B cell (primary cell): ENCODE data around the gene ADAMTS12. TPM values are rescaled to one million over a fixed set of nuclear protein-coding genes. Genes with fewer than 3 reads are reported as not detected.

Experiments used
- ATAC-seq: fragments of 200-7000 bp; cut with Tn5 transposase; one replicate; pipeline ENCODE4 v1.10.0; 2021; ENCODE audit warnings: low read depth, mild to moderate bottlenecking, moderate number of reproducible peaks, moderate library complexity
- CTCF ChIA-PET: fragments of 350-600 bp; sonication (Branson Sonifier 250); formaldehyde crosslinking; loops from one replicate; lab custom pipeline; 2021; ENCODE audit warnings: antibody characterized with exemption, inconsistent platforms; lab: Charles Lee
- POLR2A ChIA-PET: fragments of 350-600 bp; sonication (Branson Sonifier 250); formaldehyde crosslinking; loops from one replicate; lab custom pipeline; 2021; ENCODE audit warnings: antibody characterized with exemption; lab: Charles Lee
- DNase-seq: peaks from one replicate; pipeline ENCODE4 v3.0.0; 2013
- H2AFZ ChIP-seq: 2 replicates; pipeline ENCODE4 v1.6.1; 2012; ENCODE audit warnings: mild to moderate bottlenecking, low read depth, low read length; ENCODE audit not compliant: insufficient read depth, poor library complexity, severe bottlenecking
- H3K27ac ChIP-seq, 2 donors: 1 replicate in 1 of 2; 2 replicates in 1 of 2; pipeline ENCODE4 v1.5.1; 2012 to 2013; ENCODE audit warnings: low read length in 2 of 2, mild to moderate bottlenecking in 2 of 2, moderate library complexity in 1 of 2
- H3K27me3 ChIP-seq, 4 experiments: fragments of 200-600 bp in 1 of 4; sonication (generic) in 1 of 4; replicated peaks in 1 of 4; 1 replicate in 2 of 4; 2 replicates in 2 of 4; pipeline versions ENCODE4 v1.6.1 to v1.7.0; 2013 to 2016; ENCODE audit warnings: low read length in 3 of 4, mild to moderate bottlenecking in 2 of 4, mixed read lengths in 1 of 4, moderate library complexity in 1 of 4; ENCODE audit not compliant: insufficient read depth in 4 of 4, control insufficient read depth in 3 of 4; ENCODE audit errors: control extremely low read depth in 1 of 4
- H3K36me3 ChIP-seq, 2 experiments: replicated peaks in 1 of 2; 1 replicate in 1 of 2; 2 replicates in 1 of 2; pipeline versions ENCODE4 v1.6.1 to v1.7.1; 2013; ENCODE audit warnings: low read length in 1 of 2; ENCODE audit not compliant: insufficient read depth in 2 of 2, control insufficient read depth in 1 of 2; ENCODE audit errors: control extremely low read depth in 1 of 2, extremely low read depth in 1 of 2
- H3K4me1 ChIP-seq, 2 donors: fragments of 200-600 bp in 1 of 2; sonication (generic) in 1 of 2; 1 replicate in 1 of 2; 2 replicates in 1 of 2; pipeline versions ENCODE4 v1.5.1 to v1.6.1; 2013 to 2017; ENCODE audit warnings: low read length in 2 of 2; ENCODE audit not compliant: control insufficient read depth in 2 of 2, insufficient read depth in 2 of 2
- H3K4me2 ChIP-seq: replicated peaks from 2 replicates; pipeline ENCODE3; 2012; ENCODE audit warnings: mild to moderate bottlenecking, low read depth, low read length; ENCODE audit not compliant: poor library complexity, severe bottlenecking
- H3K4me3 ChIP-seq, 5 experiments: fragments of 200-600 bp in 1 of 5; sonication (generic) in 1 of 5; 1 replicate in 3 of 5; 2 replicates in 2 of 5; pipeline versions ENCODE4 v1.5.1 to v1.7.0; 2011 to 2016; ENCODE audit warnings: low read length in 4 of 5, mild to moderate bottlenecking in 4 of 5, low read depth in 2 of 5, control low read depth in 1 of 5, moderate library complexity in 1 of 5; ENCODE audit not compliant: insufficient read depth in 1 of 5; ENCODE audit errors: control extremely low read depth in 1 of 5, extremely low read depth in 1 of 5
- H3K79me2 ChIP-seq: fragments of 200-600 bp; sonication (generic); one replicate; pipeline ENCODE4 v1.6.0; 2016; ENCODE audit warnings: low read length; ENCODE audit not compliant: control insufficient read depth, insufficient read depth
- H3K9ac ChIP-seq: fragments of 200-600 bp; sonication (generic); 2 replicates; pipeline ENCODE4 v1.6.1; 2017; ENCODE audit warnings: mild to moderate bottlenecking, low read length, moderate library complexity
- H3K9me3 ChIP-seq, 3 donors: one replicate each; pipeline versions ENCODE4 v1.6.1 to v1.7.1; 2013; ENCODE audit warnings: low read length in 2 of 3; ENCODE audit not compliant: control insufficient read depth in 2 of 3, insufficient read depth in 1 of 3; ENCODE audit errors: control extremely low read depth in 1 of 3
- H4K20me1 ChIP-seq: 2 replicates; pipeline ENCODE4 v1.6.0; 2012; ENCODE audit warnings: mild to moderate bottlenecking, low read length; ENCODE audit not compliant: insufficient read depth, control insufficient read depth, poor library complexity, severe bottlenecking
- H3K27ac Mint-ChIP-seq: one replicate; pipeline ENCODE4 v1.8.0; 2021; ENCODE audit warnings: mixed read lengths
- H3K27me3 Mint-ChIP-seq: one replicate; pipeline ENCODE4 v1.8.0; 2021; ENCODE audit warnings: mixed read lengths
- H3K4me1 Mint-ChIP-seq: one replicate; pipeline ENCODE4 v1.8.0; 2021; ENCODE audit warnings: mixed read lengths
- H3K4me3 Mint-ChIP-seq: one replicate; pipeline ENCODE4 v1.8.0; 2021; ENCODE audit warnings: mixed read lengths
- H3K9me3 Mint-ChIP-seq: one replicate; pipeline ENCODE4 v1.8.0; 2022; ENCODE audit warnings: mixed read lengths; ENCODE audit not compliant: insufficient read depth
- CTCF ChIP-seq: fragments of 200-600 bp; IDR thresholded peaks from one replicate; pipeline ENCODE4 v1.8.0; 2022; ENCODE audit warnings: antibody characterized with exemption, mild to moderate bottlenecking
- EZH2 ChIP-seq: IDR thresholded peaks from 2 replicates; pipeline ENCODE4 v1.6.1; 2012; ENCODE audit warnings: borderline replicate concordance, low read depth, mild to moderate bottlenecking, moderate library complexity, low read length; ENCODE audit not compliant: insufficient read depth, poor library complexity, severe bottlenecking
- WGBS: methylation state at CpG from one replicate; pipeline ENCODE4 v1.1.5; 2013; ENCODE audit warnings: missing lambda C conversion rate; ENCODE audit not compliant: insufficient coverage; 5-methylcytosine and 5-hydroxymethylcytosine counted together
- intact Hi-C: fragments of 100-400 bp; cut with micrococcal nuclease; formaldehyde crosslinking; loops from one replicate; pipeline ENCODE4 v1.10.0; 2022
- polyA plus RNA-seq: library from polyadenylated mRNA; depleted of rRNA; stranded (reverse); fragments of >200 nt; gene quantifications from 2 replicates; pipeline ENCODE4 v1.2.3, GENCODE V29; 2012
- total RNA-seq, 2 donors: library from RNA; stranded (reverse); fragments of 120-200 nt in 1 of 2; gene quantifications; 1 replicate in 1 of 2; 2 replicates in 1 of 2; pipeline versions ENCODE4 v1.2.3 to v1.2.4, GENCODE V29; 2013 to 2022

The ADAMTS12 gene
- total and polyA plus RNA-seq, 2 donors (not counting 1 experiment from before 2014, with no cell fraction given) = not detected

- Histone ChIP-seq H3K9me3 (no peaks in the 10 kb centered on the region), H3K9ac (no peak overlapping the region), H3K4me1 (peaks cover 0 to 3% of the 10 kb centered on the region in 2 donors), H3K79me2 (no peaks in the 10 kb centered on the region), H3K27ac (no peak overlapping the region), H4K20me1 (no peaks in the 10 kb centered on the region), H3K4me3 (no peak overlapping the region), H2AFZ (no peak overlapping the region), H3K27me3 (peaks cover 0 to 3% (median 0%) of the 10 kb centered on the region in 4 experiments), H3K4me2 (no peak overlapping the region), H3K36me3 (no peaks in the 10 kb centered on the region)
- H3K27ac Mint-ChIP-seq = no peak overlapping the region
- ATAC-seq (no peak), DNase-seq (no peak)
- peaks cover 3% of the 10 kb centered on the region for H3K4me1 Mint-ChIP-seq
- CTCF ChIA-PET = interaction anchor here (1.1 kb wide), 1 partner anchor 12 kb away, joined by 3 read pairs; no protein-coding TSS in a partner anchor
- peaks cover 5% of the 10 kb centered on the region for H3K27me3 Mint-ChIP-seq
- WGBS = 63% methylated on average over 1 of the region's 3 CpGs
- H3K4me3 Mint-ChIP-seq = no peak overlapping the region
- intact Hi-C loops = no loop called here
- TF ChIP-seq EZH2 (no peak), CTCF (no peak)
- H3K9me3 Mint-ChIP-seq = no peaks in the 10 kb centered on the region
- POLR2A ChIA-PET = no interaction called here
These were observed 254.8 kb downstream of the ADAMTS12 start for GRCh38 chr5:33637011-33637410.

- no peak overlapping the region for H3K27ac Mint-ChIP-seq
- peaks cover 0 to 3% (median 0%) of the 10 kb centered on the region in 4 experiments for H3K27me3 ChIP-seq
- DNase-seq (no peak), ATAC-seq (no peak)
- no peak overlapping the region for H3K9ac ChIP-seq
- no peaks in the 10 kb centered on the region for H3K9me3 ChIP-seq
- H3K9me3 Mint-ChIP-seq = no peaks in the 10 kb centered on the region
- no peak overlapping the region for H3K27ac ChIP-seq
- TF ChIP-seq CTCF (no peak), EZH2 (no peak)
- POLR2A ChIA-PET = no interaction called here
- H3K4me1 Mint-ChIP-seq = peaks cover 5% of the 10 kb centered on the region
- no peak overlapping the region for H3K4me2 ChIP-seq
- no peaks in the 10 kb centered on the region for H4K20me1 ChIP-seq
- H3K4me1 ChIP-seq = peaks cover 0 to 7% of the 10 kb centered on the region in 2 donors
- intact Hi-C loops = no loop called here
- H3K4me3 ChIP-seq = no peak overlapping the region
- CTCF ChIA-PET = no interaction called here
- no peaks in the 10 kb centered on the region for H3K36me3 ChIP-seq
- H3K4me3 Mint-ChIP-seq = no peak overlapping the region
- peaks cover 5% of the 10 kb centered on the region for H3K27me3 Mint-ChIP-seq
- WGBS = 83% methylated on average over 2 of the region's 3 CpGs
- H2AFZ ChIP-seq = no peak overlapping the region
- H3K79me2 ChIP-seq = no peaks in the 10 kb centered on the region
These were observed 256.2 kb downstream of the ADAMTS12 start for GRCh38 chr5:33635582-33635981.
